Activated CD4-positive, alpha-beta T cell treated with anti-CD3 and anti-CD28 coated beads for 24 hours (primary cell): ENCODE results near the gene MIDN.
"Not testable (repeated sequence)": the region's sequence is repeated elsewhere in the genome, so short reads cannot be mapped to it uniquely, and the experiment has no call there.

Experiments used
- DNase-seq, 2 donors: peaks; one replicate each; pipeline ENCODE4 v3.0.0-alpha.2; 2020; ENCODE audit warnings: low read depth in 2 of 2

Gene MIDN

GRCh38 chr19:1294688-1295087, 46.3 kb downstream of the MIDN start:
- no peak for DNase-seq

GRCh38 chr19:1295169-1296012, 47.0 kb downstream of the MIDN start:
- no peak for DNase-seq

- DNase-seq, result no peak
Observed at GRCh38 chr19:1296078-1296477, 47.7 kb downstream of the MIDN start.

GRCh38 chr19:1296575-1297271, 48.3 kb downstream of the MIDN start:
- no peak for DNase-seq

- DNase-seq, result no peak
Observed at GRCh38 chr19:1298235-1298634, 49.9 kb downstream of the MIDN start.

DNA sequence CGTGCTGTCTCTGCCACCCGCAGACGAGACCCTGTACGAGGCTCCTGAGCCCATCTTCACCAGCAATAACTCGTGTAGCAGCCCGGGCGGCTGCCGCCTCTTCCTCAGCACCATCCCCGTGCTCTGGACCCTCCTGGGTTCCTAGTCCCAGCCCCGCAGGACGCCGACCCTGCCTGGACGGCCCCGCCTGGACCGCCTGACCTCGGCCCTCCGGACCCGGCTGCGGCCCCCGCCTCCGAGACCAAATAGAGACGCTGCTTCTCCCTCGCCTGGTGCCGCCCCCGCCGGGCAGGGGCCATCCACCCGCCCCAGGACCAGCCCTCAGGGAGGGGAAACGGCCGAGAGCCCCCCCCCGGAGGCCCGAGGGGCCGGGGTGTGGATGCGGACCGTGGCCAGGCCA, 51.4 kb downstream of the MIDN start:
- no peak for DNase-seq

- no peak for DNase-seq
Observed at GRCh38 chr19:1300744-1301490, 52.5 kb downstream of the MIDN start.

GRCh38 chr19:1302533-1303239, 54.3 kb downstream of the MIDN start:
- no peak for DNase-seq

GRCh38 chr19:1304197-1304924, 56.0 kb downstream of the MIDN start:
- no peak for DNase-seq

DNA sequence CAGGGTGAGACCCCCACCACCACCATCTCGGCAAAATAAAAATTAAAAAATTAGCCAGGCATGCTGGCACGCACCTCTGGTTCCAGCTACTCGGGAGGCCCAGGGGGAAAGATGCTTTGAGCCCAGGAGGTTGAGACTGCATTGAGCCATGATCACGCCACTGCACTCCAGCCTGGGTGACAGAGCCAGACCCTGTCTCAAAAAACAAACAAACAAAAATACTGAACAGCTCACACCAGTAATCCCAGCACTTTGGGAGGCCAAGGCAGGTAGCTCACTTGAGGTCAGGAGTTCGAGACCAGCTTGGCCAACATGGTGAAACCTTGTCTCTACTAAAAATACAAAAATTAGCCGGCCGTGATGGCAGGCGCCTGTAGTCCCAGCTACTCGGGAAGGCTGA, 57.0 kb downstream of the MIDN start:
- not testable (repeated sequence) for DNase-seq

DNA sequence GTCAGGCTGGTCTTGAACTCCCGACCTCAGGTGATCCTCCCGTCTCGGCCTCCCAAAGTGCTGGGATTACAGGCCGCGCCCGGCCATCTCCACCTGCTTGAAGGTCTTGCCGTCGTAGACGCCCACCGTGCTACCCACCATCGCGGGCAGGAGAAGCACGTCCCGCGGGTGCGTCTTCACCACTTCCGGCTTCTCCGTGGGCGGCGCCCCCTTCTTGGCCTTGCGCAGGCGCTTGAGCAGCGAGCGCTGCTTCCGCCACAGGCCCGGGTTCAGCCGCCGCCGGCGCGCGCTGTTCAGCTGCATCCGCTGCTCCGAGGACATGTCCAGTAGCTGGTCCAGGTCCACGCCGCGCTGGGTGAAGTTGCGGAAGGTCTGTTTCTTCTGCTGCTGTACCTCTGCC, 58.9 kb downstream of the MIDN start:
- DNase-seq, result no peak

GRCh38 chr19:1307755-1308303, 59.4 kb downstream of the MIDN start:
- no peak for DNase-seq

GRCh38 chr19:1308718-1309117, 60.3 kb downstream of the MIDN start:
- DNase-seq, result no peak
